NCI-H146 (cell line): Measurements from ENCODE around the gene KDM5C.
"Not testable (repeated sequence)": the region's sequence is repeated elsewhere in the genome, so short reads cannot be mapped to it uniquely, and the experiment has no call there.

ENCODE experiments used
- DNase-seq: peaks from one replicate; lab custom pipeline; 2025; lab: John Stamatoyannopoulos, UW

Gene KDM5C

GRCh38 chrX:53190363-53190960 is 34.5 kb downstream of the KDM5C start:
- peak; percentile 1 for DNase-seq

- DNase-seq: no peak
Measured at GRCh38 chrX:53188763-53189162, 36.2 kb downstream of the KDM5C start.

GRCh38 chrX:53186351-53186750 is 38.7 kb downstream of the KDM5C start:
- no peak for DNase-seq

- no peak for DNase-seq
Measured at GRCh38 chrX:53184836-53185235, 40.2 kb downstream of the KDM5C start.

GRCh38 chrX:53171356-53171755 is 53.7 kb downstream of the KDM5C start:
- DNase-seq: no peak

- DNase-seq: no peak
Measured at GRCh38 chrX:53166103-53166502, 58.9 kb downstream of the KDM5C start.

- not testable (repeated sequence) for DNase-seq
Measured at GRCh38 chrX:53164566-53164965, 60.4 kb downstream of the KDM5C start.

GRCh38 chrX:53163436-53163835 is 61.6 kb downstream of the KDM5C start:
- no peak for DNase-seq

GRCh38 chrX:53160297-53160983 is 64.6 kb downstream of the KDM5C start:
- DNase-seq: no peak

GRCh38 chrX:53159184-53159583 is 65.8 kb downstream of the KDM5C start:
- no peak for DNase-seq

- DNase-seq: no peak
Measured at GRCh38 chrX:53156207-53156596, 68.8 kb downstream of the KDM5C start.

- no peak for DNase-seq
Measured at GRCh38 chrX:53155512-53156206, 69.3 kb downstream of the KDM5C start.

GRCh38 chrX:53153581-53153980 is 71.4 kb downstream of the KDM5C start:
- DNase-seq: no peak
